Lower leg skin (tissue), 4 donors: ENCODE results near the gene TBPL1. TPM values are rescaled to one million over a fixed set of nuclear protein-coding genes. Genes with fewer than 3 reads are reported as not detected.
"Not testable (repeated sequence)": the region's sequence is repeated elsewhere in the genome, so short reads cannot be mapped to it uniquely, and the experiment has no call there.

ENCODE experiments used
- DNase-seq, 2 donors: peaks; one replicate each; pipeline ENCODE4 v3.0.0-alpha.2; 2019; ENCODE audit warnings: low spot score in 2 of 2
- H3K4me3 ChIP-seq: fragments of 200-600 bp; sonication (generic); 2 replicates; pipeline ENCODE4 v1.5.1; 2017; ENCODE audit warnings: mild to moderate bottlenecking, low read depth; ENCODE audit not compliant: poor library complexity, severe bottlenecking
- POLR2A ChIP-seq, 2 donors: fragments of 450-650 bp; IDR thresholded peaks; one replicate each; pipeline ENCODE4 v1.6.1; 2016 to 2017; ENCODE audit warnings: antibody characterized with exemption in 2 of 2, mild to moderate bottlenecking in 1 of 2, moderate library complexity in 1 of 2
- WGBS, 2 donors: methylation state at CpG; one replicate each; pipeline ENCODE4 v1.1.5; 2018; 5-methylcytosine and 5-hydroxymethylcytosine counted together
- intact Hi-C: fragments of 100-400 bp; cut with DNase I; formaldehyde crosslinking; loops from one replicate; pipeline ENCODE4 v1.15.0; 2023; ENCODE audit warnings: low total_unique reads
- total RNA-seq, 4 donors: library from RNA; depleted of rRNA; stranded (reverse); fragments of >200 nt; gene quantifications; one replicate each; pipeline ENCODE4 v1.1.0, GENCODE V29; 2016
- TF ChIP-seq, protein P1 (sequence below), 3 donors: fragments of 450-650 bp; IDR thresholded peaks; one replicate each; pipeline ENCODE4 v1.5.1; 2016; ENCODE audit warnings: antibody characterized with exemption in 3 of 3, mild to moderate bottlenecking in 3 of 3, moderate library complexity in 2 of 3

Gene TBPL1
- total RNA-seq, 4 donors from 2014 or later = 12.6 to 27.7 (median 23.4) TPM

GRCh38 chr6:133972388-133972787 lies 19.4 kb downstream of the TBPL1 start:
- WGBS, 2 donors = 52 to 61% methylated on average over 2 of the region's 2 CpGs
- intact Hi-C loops = loop anchor here (5.0 kb wide), 1 partner anchor 90 kb away; no protein-coding TSS in a partner anchor
- TF ChIP-seq, protein P1, sequence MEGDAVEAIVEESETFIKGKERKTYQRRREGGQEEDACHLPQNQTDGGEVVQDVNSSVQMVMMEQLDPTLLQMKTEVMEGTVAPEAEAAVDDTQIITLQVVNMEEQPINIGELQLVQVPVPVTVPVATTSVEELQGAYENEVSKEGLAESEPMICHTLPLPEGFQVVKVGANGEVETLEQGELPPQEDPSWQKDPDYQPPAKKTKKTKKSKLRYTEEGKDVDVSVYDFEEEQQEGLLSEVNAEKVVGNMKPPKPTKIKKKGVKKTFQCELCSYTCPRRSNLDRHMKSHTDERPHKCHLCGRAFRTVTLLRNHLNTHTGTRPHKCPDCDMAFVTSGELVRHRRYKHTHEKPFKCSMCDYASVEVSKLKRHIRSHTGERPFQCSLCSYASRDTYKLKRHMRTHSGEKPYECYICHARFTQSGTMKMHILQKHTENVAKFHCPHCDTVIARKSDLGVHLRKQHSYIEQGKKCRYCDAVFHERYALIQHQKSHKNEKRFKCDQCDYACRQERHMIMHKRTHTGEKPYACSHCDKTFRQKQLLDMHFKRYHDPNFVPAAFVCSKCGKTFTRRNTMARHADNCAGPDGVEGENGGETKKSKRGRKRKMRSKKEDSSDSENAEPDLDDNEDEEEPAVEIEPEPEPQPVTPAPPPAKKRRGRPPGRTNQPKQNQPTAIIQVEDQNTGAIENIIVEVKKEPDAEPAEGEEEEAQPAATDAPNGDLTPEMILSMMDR (IDR thresholded peaks at IDR 0.05) = no peak
- TF ChIP-seq POLR2A (IDR thresholded peaks at IDR 0.05) = no peak
- DNase-seq = no peak
- no peak overlapping the region for H3K4me3 ChIP-seq

DNA sequence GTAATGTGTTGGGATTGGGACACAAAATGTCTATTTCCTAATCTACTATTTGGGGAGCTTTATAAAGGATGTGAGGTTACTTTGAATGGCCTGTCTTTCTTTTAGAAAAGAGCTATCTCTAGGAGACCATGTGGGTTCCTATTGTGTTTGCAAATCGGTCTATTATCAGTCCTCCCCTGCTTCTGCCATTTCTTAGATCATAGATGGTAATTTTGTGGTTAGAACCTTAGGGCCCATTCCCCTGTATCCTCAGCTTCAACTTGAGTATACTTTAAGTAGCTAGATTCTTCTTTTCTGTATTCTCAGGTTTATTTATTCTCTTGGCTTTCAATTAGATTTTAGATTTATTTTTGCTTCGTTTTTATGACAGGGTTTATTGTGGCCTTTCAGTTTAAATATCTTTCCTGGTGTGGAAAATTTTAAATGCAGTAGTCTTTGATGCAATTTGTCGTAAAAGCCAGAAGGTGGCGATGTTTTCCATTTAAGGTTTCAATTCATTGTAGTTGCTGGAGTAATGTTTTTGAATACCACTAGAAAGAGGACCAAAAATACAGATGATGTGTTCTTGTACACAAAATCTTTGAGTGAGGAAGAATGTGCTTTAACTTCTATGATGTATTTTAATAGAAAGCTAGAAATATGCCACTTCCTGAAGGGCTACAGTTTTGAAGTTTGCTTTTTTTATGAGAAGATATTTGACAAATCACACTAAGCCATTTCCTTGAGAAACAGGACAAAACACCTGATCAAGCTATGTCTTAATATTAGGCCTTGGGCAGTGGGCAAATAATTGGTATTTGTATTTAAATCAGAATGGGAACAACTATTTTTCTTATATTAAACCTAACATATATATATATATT lies 20.3 kb downstream of the TBPL1 start:
- TF ChIP-seq, protein P1 (IDR thresholded peaks at IDR 0.05) = no peak
- TF ChIP-seq POLR2A (IDR thresholded peaks at IDR 0.05) = no peak
- no peak for DNase-seq
- intact Hi-C loops = loop anchor here (5.0 kb wide), 1 partner anchor 89 kb away; no protein-coding TSS in a partner anchor
- H3K4me3 ChIP-seq = no peak overlapping the region
- 3 to 4% methylated on average over 4 of the region's 4 CpGs for WGBS, 2 donors

DNA sequence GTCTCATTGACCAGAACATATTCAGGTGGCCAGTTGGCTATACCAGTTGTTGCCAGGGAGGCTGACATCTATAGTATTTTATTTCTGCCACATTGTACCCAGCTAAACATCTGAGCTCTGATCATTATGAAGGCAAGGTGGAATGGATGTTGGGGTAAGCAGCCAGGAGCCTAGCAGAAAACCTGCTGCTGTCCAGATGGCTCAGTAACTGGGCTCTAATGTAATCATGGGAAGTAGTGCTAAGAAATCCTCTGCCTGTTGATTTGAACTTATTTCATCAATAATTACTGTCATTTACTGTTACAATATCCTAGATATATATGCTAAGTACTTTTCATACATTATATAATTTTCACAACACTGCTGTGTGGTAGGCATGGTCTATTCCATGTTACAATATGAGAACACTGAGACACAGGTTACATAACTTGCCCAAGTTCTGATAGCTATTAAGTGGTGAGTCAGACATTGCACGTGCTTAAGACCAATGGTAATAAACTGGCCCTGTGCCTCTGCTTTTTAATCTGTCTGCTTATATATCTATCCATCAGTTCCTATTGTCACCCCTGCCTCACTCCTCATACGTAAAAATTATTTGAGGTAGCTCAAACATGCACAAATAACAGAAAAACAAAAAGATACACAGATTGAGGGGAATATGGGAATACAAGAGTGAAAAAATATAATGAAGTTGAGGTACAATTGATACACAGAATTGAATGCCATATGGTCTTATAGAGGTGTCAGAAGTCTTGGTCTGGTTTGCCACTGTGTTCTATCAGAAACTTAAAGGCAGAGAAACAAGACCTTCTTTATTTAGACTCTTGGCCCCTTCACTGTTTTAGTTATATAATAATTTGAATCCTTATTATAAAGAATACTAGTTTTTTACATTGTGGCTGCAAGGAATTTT lies 25.2 kb downstream of the TBPL1 start:
- H3K4me3 ChIP-seq = no peak overlapping the region
- DNase-seq = peak in 1 of 2 donors; percentile 43
- TF ChIP-seq, protein P1 (IDR thresholded peaks at IDR 0.05) = no peak
- TF ChIP-seq POLR2A (IDR thresholded peaks at IDR 0.05) = no peak
- WGBS, 2 donors = 27 to 30% methylated on average over 2 of the region's 2 CpGs
- intact Hi-C loops = no loop called here

DNA sequence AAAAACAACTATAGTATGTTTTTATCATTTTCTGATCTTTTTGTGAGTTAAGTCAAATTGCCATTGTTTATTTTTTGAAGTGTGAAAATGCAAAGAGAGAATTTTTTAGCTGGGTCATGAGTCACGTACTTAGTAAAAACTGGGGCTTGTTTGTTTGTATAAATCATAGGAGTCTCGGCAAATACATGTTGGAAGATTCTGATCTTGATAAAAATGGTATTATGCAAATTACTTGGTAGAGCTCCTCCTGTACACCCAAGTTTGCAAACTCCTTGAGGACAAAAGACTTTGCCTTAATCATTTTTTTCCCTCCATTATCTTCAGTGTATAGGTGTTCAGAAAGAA lies 25.8 kb downstream of the TBPL1 start:
- intact Hi-C loops = no loop called here
- DNase-seq = no peak
- 36 to 37% methylated on average over 2 of the region's 2 CpGs for WGBS, 2 donors
- H3K4me3 ChIP-seq = no peak overlapping the region
- TF ChIP-seq, protein P1 (IDR thresholded peaks at IDR 0.05) = no peak
- TF ChIP-seq POLR2A (IDR thresholded peaks at IDR 0.05) = no peak

GRCh38 chr6:133979269-133979963 lies 26.4 kb downstream of the TBPL1 start:
- WGBS, 2 donors = 75 to 84% methylated on average over 7 of the region's 7 CpGs
- H3K4me3 ChIP-seq, intact Hi-C loops, DNase-seq: not testable (repeated sequence)
